Activated B cell treated with CpG ODN at 0.5 μM for 24 hours (primary cell): ENCODE results near the gene SMOC2. TPM values are rescaled to one million over a fixed set of nuclear protein-coding genes. Genes with fewer than 3 reads are reported as not detected.
"Not testable (repeated sequence)": the region's sequence is repeated elsewhere in the genome, so short reads cannot be mapped to it uniquely, and the experiment has no call there.

Experiments used
- ATAC-seq: fragments of 200-7000 bp; cut with Tn5 transposase; one replicate; pipeline ENCODE4 v1.10.0; 2021; ENCODE audit warnings: low read depth, mild to moderate bottlenecking, moderate library complexity
- CTCF ChIA-PET: fragments of 350-600 bp; sonication (Branson Sonifier 250); formaldehyde crosslinking; loops from one replicate; lab custom pipeline; 2021; ENCODE audit warnings: antibody characterized with exemption; lab: Charles Lee
- POLR2A ChIA-PET: fragments of 350-600 bp; sonication (Branson Sonifier 250); formaldehyde crosslinking; loops from one replicate; lab custom pipeline; 2021; ENCODE audit warnings: antibody characterized with exemption; lab: Charles Lee
- DNase-seq: peaks from one replicate; pipeline ENCODE4 v3.0.0; 2022
- H3K27ac Mint-ChIP-seq: one replicate; pipeline ENCODE4 v1.8.0; 2020; ENCODE audit warnings: mixed read lengths
- H3K27me3 Mint-ChIP-seq: one replicate; pipeline ENCODE4 v1.8.0; 2021; ENCODE audit warnings: mixed read lengths
- H3K36me3 Mint-ChIP-seq: one replicate; pipeline ENCODE4 v1.8.0; 2021; ENCODE audit warnings: low read depth, mixed read lengths
- H3K4me1 Mint-ChIP-seq: one replicate; pipeline ENCODE4 v1.8.0; 2021; ENCODE audit warnings: mixed read lengths
- H3K4me3 Mint-ChIP-seq: one replicate; pipeline ENCODE4 v1.8.0; 2020; ENCODE audit warnings: mild to moderate bottlenecking, mixed read lengths
- H3K9me3 Mint-ChIP-seq: one replicate; pipeline ENCODE4 v1.8.0; 2020; ENCODE audit warnings: mixed read lengths
- CTCF ChIP-seq: fragments of 200-600 bp; IDR thresholded peaks from one replicate; pipeline ENCODE4 v1.8.0; 2022; ENCODE audit warnings: antibody characterized with exemption, mild to moderate bottlenecking
- intact Hi-C: fragments of 100-400 bp; cut with micrococcal nuclease; formaldehyde crosslinking; loops from one replicate; pipeline ENCODE4 v1.15.1; 2024
- total RNA-seq: library from RNA; stranded (reverse); gene quantifications from 2 replicates; pipeline ENCODE4 v1.2.3, GENCODE V29; 2022

The SMOC2 gene
- total RNA-seq, 1 donor from 2014 or later: not detected

GRCh38 chr6:168676552-168677322 is 235.8 kb downstream of the SMOC2 start:
- DNase-seq: no peak

GRCh38 chr6:168677323-168677781 is 236.4 kb downstream of the SMOC2 start:
- H3K4me3 Mint-ChIP-seq, POLR2A ChIA-PET, CTCF ChIA-PET, ATAC-seq, H3K27me3 Mint-ChIP-seq, DNase-seq, H3K9me3 Mint-ChIP-seq, H3K36me3 Mint-ChIP-seq, intact Hi-C loops, H3K27ac Mint-ChIP-seq, H3K4me1 Mint-ChIP-seq: not testable (repeated sequence)

More at GRCh38 chr6:168676552-168677322, 235.8 kb downstream of the SMOC2 start:
- Mint-ChIP-seq H3K4me1 (no peaks in the 10 kb centered on the region), H3K27ac (no peak overlapping the region), H3K36me3 (no peaks in the 10 kb centered on the region), H3K4me3 (no peak overlapping the region), H3K27me3 (no peaks in the 10 kb centered on the region), H3K9me3 (peaks cover 2% of the 10 kb centered on the region)
- ChIA-PET POLR2A (no interaction called here), CTCF (no interaction called here)
- intact Hi-C loops: no loop called here
- TF ChIP-seq CTCF: no peak
- ATAC-seq: no peak

- no peak overlapping the region for H3K27ac Mint-ChIP-seq
- H3K4me1 Mint-ChIP-seq: no peaks in the 10 kb centered on the region
- CTCF ChIA-PET: no interaction called here
- H3K9me3 Mint-ChIP-seq: peaks cover 2% of the 10 kb centered on the region
- H3K27me3 Mint-ChIP-seq: no peaks in the 10 kb centered on the region
- DNase-seq (no peak), ATAC-seq (no peak)
- no peak for TF ChIP-seq CTCF
- POLR2A ChIA-PET: no interaction called here
- no peak overlapping the region for H3K4me3 Mint-ChIP-seq
- intact Hi-C loops: no loop called here
- no peaks in the 10 kb centered on the region for H3K36me3 Mint-ChIP-seq
Measured at GRCh38 chr6:168678077-168678476, 237.1 kb downstream of the SMOC2 start.

GRCh38 chr6:168678588-168678987 is 237.6 kb downstream of the SMOC2 start:
- DNase-seq (no peak), ATAC-seq (no peak)
- intact Hi-C loops: no loop called here
- H3K36me3 Mint-ChIP-seq: no peaks in the 10 kb centered on the region
- ChIA-PET POLR2A (no interaction called here), CTCF (no interaction called here)
- H3K4me1 Mint-ChIP-seq: no peaks in the 10 kb centered on the region
- H3K27me3 Mint-ChIP-seq: no peaks in the 10 kb centered on the region
- no peak for TF ChIP-seq CTCF
- H3K27ac Mint-ChIP-seq: no peak overlapping the region
- no peak overlapping the region for H3K4me3 Mint-ChIP-seq
- H3K9me3 Mint-ChIP-seq: peaks cover 2% of the 10 kb centered on the region

GRCh38 chr6:168681748-168682147 is 240.8 kb downstream of the SMOC2 start:
- TF ChIP-seq CTCF: no peak
- POLR2A ChIA-PET: no interaction called here
- no peak overlapping the region for H3K4me3 Mint-ChIP-seq
- intact Hi-C loops: no loop called here
- H3K9me3 Mint-ChIP-seq: peaks cover 2% of the 10 kb centered on the region
- CTCF ChIA-PET: no interaction called here
- H3K4me1 Mint-ChIP-seq: no peaks in the 10 kb centered on the region
- DNase-seq (no peak), ATAC-seq (no peak)
- no peak overlapping the region for H3K27ac Mint-ChIP-seq
- H3K27me3 Mint-ChIP-seq: no peaks in the 10 kb centered on the region
- no peaks in the 10 kb centered on the region for H3K36me3 Mint-ChIP-seq
